GM12801 (cell line): ENCODE data around the gene STPG4.

Source experiments
- TF ChIP-seq, protein P1 (sequence below): IDR thresholded peaks from one replicate; pipeline ENCODE4 v1.5.1; 2011; ENCODE audit warnings: control low read depth; ENCODE audit not compliant: insufficient read length; ENCODE audit errors: extremely low read depth

The STPG4 gene

DNA sequence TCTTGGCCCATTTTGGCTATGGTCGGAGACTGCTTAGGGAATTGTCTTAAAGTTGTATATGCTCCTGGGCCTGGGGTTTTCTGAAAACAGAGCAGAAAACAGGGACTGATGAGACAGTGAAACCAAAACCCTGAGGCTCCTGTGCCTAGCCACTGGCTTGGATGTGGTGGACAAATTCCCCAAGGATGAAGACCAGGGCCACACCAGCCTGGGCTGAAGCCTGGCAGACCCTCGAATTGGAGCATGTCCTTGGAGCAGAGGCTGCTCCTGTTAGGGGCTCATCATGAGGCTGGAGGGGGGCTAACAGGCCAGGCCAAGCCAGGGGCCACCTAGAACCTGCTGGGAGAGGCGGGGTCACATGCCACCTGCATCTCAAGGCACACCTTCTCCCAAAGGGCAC lies 68.1 kb downstream of the STPG4 start:
- TF ChIP-seq, protein P1, sequence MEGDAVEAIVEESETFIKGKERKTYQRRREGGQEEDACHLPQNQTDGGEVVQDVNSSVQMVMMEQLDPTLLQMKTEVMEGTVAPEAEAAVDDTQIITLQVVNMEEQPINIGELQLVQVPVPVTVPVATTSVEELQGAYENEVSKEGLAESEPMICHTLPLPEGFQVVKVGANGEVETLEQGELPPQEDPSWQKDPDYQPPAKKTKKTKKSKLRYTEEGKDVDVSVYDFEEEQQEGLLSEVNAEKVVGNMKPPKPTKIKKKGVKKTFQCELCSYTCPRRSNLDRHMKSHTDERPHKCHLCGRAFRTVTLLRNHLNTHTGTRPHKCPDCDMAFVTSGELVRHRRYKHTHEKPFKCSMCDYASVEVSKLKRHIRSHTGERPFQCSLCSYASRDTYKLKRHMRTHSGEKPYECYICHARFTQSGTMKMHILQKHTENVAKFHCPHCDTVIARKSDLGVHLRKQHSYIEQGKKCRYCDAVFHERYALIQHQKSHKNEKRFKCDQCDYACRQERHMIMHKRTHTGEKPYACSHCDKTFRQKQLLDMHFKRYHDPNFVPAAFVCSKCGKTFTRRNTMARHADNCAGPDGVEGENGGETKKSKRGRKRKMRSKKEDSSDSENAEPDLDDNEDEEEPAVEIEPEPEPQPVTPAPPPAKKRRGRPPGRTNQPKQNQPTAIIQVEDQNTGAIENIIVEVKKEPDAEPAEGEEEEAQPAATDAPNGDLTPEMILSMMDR, result no peak

GRCh38 chr2:47086571-47086970 lies 68.5 kb downstream of the STPG4 start:
- TF ChIP-seq, protein P1, result no peak

DNA sequence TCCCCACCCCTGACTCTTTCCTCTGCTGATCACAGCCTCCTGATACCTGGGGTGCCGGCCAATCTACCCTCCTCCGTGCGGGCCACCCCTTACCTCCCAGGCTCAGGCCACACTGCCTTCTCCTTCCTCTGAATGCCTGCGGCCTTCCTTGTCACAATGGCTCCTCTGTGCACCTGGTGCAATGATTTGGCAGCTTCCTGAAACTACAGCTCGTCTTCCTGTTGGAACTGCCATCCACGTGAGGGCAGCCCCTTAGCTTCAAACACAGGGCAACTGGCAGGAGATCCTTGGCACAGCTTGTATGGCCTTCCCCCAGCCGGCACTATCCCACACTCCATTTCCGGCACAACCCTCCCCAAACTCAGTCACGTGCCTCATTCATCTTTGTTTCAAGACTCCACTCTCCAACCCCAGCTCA lies 69.0 kb downstream of the STPG4 start:
- TF ChIP-seq, protein P1, result no peak

GRCh38 chr2:47083886-47084687 lies 71.0 kb downstream of the STPG4 start:
- TF ChIP-seq, protein P1, result no peak

DNA sequence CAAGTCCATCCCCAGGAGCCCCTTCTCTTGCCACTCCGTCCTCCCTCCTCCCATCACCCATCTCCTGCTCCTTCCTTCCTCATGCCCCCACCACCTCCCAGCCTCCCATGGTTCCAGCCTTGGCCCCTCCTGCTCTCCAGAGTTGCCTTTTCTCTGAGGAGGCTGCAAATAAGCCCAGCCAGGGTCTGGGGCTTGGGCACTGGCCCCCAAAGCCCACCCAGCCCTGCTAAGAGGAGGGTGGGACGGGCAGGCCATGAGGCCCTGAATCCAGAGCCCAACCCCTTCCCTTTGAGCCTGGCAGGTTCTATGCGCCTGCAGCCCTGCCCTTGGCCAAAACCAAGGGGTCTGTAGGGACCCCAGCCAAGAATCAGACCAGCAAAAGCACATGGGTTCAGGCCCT lies 71.6 kb downstream of the STPG4 start:
- TF ChIP-seq, protein P1, result no peak

- TF ChIP-seq, protein P1, result no peak
These were observed 72.1 kb downstream of the STPG4 start for GRCh38 chr2:47083005-47083404.

GRCh38 chr2:47080888-47081301 lies 74.2 kb downstream of the STPG4 start:
- TF ChIP-seq, protein P1, result no peak
